Inflammatory macrophage (primary cell): ENCODE data around the gene MYO5B.
"Not testable (repeated sequence)": the region's sequence is repeated elsewhere in the genome, so short reads cannot be mapped to it uniquely, and the experiment has no call there.

Source experiments
- DNase-seq, 2 donors: peaks; one replicate each; pipeline ENCODE4 v3.0.0-alpha.2; 2020 to 2022

The MYO5B gene

DNA sequence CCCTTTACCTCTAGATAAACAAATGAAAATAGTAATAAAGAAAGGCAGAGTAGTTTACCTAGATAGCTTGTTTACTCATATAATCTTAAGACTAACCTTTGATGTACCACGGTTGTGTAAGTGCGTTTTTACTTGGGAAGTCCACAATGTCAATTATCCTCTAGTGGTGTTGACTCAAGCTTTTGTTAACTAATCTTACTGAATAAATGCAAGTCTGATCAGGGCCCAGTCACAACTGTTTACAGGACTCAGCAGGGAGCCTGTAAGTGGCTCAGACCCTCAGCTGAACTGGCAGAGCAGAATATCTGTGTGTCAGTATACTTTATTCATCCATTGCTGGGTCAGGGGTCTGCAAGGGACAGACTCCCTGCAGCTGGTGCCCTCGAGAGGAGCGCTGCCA lies 283.5 kb downstream of the MYO5B start:
- DNase-seq, result no peak

DNA sequence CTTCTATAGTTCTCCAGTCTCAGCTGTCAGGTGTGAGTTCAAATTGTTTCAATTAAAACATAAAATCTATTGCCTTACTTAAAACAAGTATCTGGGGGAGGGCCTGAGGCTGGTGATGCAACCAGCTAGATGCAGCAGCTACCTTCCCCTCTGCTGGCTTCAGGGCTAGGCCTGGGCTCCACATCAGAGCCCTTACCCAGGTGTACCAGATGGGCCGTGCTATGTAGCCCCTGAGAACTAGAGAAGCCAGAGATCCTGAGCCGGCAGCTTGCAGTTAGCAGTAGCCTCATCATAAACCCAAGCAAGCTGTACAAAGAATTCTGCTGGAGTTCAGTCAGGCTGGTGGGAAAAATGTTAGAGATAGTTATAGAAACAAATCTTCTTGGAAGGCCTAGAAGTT lies 284.0 kb downstream of the MYO5B start:
- DNase-seq, result no peak

DNA sequence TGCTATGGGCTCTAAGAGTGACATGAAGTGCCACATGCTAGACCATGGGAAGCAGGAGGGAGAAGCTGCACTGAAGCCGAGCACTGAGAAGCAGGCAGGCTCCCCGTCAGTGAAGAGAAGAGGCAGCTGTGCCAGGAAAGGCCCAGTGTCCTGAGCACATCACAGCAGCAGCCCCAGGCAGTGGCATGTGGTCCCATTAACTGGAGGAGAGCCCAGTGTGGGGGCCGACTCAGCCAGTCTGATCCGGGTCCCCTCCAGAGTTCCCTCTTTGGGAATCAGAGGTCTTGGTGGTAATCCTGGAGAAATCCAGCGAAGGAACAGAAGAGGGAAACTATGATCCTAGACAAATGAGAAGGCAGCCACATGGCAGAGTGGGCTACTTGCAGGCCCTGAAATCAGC lies 284.9 kb downstream of the MYO5B start:
- no peak for DNase-seq

DNA sequence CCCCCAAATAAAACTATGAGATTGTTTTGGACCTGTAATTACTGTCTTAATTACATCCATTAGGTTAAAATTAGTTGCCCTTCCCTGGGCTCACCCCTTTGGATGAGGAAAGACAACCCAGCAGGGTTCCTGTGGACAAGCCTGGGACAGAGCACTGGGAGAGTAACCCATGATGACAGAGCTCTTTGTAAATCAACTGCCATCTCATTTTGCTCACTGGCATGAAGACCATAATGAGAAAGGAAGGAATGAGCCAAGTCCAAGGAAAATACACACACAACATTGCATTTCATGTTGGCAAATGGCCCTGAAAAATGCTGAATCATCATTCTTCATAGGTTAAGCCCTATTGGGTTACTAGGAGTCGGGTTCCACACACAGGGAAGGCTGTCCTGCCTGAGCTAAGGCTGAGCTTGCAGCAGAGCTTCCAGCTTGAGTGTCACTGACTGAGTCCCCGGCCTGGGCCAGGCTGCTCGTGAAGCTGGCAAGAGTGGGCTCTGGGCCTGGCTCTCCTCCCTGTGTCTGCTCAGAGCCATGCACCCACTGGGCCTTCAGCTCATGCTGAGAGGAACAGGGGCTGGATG lies 287.5 kb downstream of the MYO5B start:
- DNase-seq, result no peak

DNA sequence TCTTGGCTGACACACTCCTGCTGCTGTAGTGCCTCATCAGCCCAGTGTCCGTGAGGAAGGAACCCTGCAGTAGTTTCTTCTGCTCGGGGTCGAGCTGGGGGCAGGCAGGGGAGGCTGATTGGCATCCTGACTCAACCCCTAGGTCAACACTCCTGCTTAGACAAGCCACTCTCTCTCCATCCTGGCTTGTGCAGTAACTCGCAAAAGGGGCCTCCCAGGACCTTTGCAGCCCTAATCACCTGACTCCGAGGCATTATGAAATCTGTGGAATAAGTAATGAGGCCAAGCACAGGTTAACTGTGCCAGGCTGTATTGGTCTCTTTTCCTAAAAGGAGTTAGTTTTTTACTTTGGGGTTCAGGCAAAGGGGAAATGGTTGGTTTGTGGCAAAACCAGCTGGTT lies 289.2 kb downstream of the MYO5B start:
- DNase-seq, result no peak

DNA sequence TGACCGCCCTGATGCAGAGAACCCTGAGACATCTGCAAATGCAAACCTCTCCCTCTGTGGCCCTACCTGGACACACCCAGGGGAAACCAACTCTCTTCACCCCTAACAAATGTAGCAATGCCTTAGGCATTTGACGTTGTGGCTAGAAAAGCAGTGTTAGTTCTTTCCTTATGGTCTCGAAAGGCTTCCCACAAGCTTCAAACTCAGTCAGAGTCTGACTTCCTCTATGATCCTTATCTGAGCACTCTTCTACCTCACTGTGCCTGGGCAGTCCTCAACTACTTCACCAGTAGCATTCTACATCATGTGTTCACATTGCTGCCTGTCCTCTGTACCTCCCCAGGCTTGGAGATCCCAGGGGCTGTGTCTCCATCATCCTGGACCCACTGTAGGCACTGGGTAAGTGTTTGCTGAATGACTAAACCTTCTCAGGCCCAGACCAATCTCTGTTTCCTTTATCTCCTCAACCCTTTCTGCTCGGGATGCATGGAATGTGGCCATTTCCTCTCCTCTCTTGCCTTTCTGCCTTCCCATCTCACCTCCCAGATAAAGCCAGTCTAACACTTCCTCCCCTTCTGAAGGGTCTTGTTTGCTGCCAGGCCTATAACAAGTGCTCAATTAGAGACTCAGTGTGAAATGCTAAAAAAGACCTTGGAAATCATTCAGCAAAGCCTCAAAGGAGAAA lies 289.9 kb downstream of the MYO5B start:
- DNase-seq, result no peak

DNA sequence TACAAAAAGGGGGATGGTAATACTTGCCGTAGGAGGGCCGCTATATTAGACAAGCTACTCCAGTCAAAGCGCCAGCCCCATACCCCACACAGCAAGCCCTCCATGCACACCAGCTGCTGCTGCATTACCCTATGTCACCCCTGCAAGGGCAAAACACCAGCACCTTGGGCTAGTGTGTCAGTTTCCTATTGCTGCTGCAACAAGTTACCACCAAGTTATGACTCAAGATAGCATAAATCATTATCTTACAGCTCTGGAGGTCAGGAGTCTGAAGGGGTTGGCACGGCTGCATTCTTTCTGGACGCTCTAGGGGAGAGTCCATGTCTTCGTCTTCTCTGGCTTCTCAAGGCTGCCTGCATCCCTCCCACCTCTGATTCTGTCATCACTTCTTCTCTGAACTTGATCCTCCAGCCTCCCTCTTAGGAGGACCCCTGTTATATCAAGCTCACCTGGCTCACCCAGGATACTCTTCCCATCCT lies 293.0 kb downstream of the MYO5B start:
- no peak for DNase-seq

DNA sequence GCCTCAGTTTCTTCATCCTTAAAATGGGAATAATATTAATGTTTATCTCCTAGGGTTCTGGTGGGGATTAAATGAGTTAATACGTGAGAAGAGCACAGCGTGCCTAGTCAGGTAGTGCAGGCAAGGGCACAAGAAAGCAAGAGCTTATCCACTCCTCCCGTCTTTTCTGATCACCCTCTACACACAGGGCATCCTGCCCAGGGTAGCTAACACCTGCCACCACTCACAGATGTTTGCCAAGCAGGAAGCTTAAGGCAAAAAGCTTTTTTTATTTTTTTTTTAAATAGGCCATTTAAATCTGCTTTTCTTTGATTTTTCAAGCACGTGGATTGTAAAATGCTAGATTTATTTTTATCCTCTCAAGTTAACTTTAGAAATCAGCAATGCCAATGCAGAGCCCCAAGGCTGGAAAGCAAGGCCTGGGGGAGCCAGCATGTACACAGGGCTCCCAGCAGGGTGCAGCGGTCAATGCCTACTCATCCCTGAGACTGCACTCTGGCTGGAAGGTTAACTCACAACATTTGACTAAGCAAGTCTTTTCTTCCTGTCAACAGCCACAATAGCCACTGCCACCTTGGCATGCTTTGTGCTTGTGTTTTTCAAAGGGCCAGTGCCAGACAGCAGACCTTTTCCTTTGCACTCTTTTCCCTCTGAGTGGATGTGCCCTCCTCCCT lies 295.2 kb downstream of the MYO5B start:
- DNase-seq, result no peak

DNA sequence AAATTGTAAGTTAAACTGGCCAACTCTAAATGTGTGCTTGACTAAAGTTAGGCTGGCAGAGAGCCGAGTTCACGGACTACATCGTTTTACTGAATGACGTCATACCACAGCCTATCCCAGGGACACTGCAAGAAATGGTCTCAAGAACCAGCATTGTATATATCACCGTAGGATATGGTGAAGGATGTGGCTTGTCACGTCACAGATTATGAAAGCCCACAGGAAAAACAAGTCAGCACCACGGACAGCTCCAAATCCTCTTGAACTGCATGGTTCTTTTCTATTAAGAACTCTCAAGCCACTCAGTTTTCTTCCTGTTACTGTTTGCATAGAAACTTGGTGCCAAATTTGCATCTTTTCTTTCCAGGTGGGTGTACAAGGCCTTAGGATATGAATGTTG lies 296.5 kb downstream of the MYO5B start:
- peak; percentile 56 to 62 for DNase-seq

DNA sequence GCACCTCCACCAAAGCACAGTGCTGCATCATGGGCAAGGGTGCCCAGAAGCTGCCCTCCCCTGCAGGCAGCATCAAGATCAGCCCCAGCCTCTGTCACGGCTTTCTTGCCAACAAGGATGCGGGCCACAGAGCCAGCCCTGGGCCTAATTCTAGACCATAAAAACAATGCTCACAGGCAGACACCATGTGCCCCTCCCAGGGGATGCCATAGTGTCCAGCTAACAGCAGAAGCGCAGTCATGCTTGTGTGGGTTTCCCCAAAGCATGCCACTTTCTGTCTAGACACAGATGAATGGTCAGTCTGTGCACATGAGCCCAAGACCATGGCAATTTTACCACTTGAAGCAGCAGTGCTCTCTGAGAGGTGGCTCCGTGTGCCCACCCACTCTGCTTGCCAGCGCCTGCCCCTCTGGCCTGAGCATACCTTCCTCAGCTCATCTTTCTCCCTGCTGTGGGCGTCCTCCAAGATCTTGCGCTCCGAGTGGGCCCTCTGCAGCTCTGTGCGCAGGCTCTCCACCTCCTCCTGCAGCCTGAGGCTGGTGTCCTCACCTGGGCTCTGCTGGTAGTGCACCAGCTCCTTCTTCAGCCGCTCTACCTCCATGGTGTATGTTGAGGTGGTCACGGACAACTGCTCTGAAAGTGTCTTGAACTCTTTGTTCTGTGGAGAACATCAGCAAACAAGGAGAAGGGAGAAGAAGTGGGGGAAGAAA lies 300.3 kb downstream of the MYO5B start:
- no peak for DNase-seq

DNA sequence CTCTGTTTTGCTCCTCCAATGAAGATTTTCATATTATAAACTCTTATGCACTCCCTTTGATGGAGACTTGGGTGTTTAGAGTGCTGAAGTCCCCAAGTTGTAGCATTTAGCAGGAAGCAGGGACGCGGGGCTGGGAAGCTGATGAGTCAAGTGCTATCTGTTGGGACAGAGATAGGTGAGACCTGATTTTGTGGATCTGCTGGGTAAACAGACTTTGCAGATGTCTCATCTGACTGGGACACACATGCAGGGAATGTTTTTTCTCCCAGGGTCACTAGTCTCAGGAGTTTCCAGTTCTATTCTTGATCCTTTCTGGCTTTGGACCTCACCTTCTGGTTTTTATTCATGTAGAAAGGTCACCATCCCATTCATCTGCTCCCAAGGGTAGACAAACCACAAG lies 301.9 kb downstream of the MYO5B start:
- no peak for DNase-seq

DNA sequence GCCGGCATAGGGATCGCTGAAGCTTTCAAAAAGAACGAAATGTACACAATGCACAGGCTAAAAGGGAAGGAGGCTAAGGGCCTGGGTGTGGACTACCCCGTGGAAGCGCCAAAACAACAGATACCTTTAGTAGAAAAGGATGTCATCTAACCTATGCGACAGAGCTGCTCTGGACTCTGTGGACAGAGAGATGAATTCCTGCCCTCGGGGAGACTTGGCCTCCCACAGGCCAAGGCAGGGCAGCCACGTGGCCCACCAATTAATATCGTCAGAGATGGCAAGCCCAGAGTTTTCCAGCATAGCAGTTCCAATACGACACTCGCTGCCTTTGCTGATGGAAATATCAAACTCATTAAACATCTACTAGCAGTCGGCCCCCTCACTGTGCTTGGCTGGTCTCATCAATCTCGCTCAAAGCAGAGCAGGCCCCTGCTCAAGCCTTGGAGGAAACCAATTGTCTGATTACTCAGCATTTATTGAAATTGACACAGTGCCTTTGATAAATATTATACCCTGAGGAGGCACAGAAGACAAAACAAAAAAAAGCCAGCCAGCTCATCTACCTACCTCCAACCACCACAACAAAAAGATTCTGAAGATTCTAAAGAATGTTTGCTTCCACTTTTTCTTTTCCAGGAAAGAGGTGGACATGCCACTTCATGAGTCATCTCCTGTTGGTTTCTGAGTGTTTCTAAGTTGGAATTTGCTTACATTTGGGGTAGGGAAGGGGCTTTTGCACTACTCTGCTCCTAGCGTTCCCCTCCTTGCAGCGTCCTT lies 302.6 kb downstream of the MYO5B start:
- no peak for DNase-seq

DNA sequence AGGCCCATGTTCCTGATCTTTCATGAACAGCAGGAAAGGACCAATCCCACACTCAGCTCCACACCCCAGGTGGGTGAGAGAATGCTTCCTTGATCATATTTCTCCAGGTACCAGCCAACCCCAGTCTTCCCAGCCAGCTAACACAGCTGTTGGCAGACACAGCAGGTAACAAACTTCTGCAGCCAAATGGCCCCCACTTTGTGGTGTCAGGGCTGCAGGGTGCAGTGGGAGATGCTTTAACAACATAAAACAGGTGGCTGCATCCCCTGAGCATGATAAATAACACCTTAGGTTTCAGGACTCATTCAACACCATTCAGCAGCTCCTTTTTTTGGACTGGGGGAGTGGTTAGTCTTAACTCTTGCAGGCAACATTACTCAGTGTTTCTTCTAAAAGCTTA lies 304.9 kb downstream of the MYO5B start:
- no peak for DNase-seq

DNA sequence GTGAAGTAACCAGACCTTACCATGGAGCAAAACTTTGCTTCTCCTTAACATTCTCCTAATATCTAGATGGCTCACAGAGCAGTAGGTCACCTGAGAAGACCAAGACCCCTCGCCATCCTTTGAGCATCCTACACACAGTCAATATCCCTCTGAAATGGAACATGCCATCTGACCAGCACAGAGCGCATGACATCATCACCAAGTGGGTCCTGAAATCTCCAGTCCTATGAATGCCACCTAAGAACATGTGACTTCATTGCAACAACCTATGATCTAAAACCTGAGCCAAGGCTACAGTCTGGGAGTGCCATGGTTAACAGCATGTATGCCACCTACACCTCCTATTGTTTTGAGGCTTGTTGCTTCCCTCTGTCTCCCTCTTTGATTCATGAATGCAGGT lies 305.4 kb downstream of the MYO5B start:
- DNase-seq, result not testable (repeated sequence)

DNA sequence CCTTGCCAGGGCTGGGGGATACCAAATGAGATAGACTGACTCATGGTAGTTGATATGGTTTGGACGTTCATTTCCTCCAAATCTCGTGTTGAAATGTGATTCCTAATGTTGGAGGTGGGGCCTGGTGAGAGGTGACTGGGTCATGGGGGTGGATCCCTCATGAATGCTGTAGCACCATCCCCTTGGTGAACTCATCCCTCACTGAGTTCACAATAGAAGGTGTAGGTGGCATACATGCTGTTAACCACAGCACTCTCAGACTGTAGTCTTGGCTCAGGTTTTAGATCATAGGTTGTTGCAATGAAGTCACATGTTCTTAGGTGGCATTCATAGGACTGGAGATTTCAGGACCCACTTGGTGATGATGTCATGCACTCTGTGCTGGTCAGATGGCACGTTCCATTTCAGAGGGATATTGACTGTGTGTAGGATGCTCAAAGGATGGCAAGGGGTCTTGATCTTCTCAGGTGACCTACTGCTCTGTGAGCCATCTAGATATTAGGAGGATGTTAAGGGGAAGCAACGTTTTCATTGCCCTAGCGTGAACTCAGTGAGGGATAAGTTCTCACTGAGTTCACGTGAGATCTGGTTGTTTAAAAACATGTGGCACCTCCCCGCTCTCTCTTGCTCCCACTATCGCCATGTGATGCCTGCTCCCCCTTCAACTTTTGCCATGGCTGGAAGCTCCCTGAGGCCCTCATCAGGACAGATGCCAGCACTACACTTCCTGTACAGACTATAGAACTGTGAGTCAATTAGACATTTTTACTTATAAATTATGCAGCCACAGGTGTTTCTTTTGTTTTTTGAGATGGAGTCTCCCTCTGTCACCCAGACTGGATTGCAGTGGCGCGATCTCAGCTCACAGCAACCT lies 307.8 kb downstream of the MYO5B start:
- no peak for DNase-seq

DNA sequence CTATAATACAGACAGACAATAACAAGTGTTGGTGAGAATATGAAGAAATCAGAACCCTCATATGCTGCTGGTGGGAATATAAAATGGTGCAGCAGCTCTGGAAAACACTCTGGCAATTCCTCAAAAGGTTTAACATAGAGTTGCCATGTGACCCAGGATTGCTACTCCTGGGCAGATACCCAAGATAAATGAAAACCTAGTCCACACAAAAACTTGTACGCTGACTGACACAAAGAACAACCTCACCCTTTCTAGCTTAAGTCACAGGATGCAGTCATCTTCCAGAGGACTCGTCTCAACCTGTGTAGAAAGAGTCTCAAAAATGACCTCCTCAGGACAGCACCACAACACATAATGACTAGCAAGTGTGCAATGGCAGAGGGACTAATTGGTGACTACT lies 310.0 kb downstream of the MYO5B start:
- DNase-seq, result no peak

DNA sequence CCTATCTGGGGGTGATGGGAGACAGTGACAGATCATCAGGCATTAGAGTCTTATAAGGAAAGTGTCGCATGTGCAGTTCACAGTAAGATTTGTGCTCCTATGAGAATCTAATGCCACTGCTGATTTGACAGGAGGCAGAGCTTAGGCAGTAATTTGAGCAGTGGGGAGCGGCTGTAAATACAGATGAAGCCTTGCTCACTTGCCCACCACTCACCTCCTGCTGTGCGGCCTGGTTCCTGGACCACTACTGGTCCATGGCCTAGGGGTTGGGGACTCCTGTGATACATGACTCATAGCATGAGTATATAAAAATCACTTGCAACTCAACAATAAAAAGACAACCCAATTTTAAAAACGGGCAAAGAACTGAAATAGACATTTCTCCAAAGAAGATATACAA lies 310.5 kb downstream of the MYO5B start:
- DNase-seq, result no peak

DNA sequence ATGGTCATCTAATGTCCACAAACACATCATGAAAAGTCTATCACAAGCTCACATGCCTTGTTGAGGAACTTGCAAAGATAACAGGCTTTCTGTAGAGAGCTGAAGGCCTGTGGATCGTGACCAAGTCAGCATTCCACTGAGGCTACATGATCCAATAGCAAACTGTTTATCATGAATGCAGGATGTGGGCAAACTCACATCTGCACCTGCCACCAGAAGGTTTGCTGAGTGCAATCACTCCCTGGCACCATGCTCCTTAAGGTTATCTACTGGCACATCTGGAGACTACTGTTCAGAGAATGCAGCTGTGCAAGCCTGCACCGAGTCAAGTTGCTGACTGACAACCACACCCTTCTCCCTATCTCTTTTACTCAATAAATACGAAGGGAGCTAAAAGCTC lies 314.3 kb downstream of the MYO5B start:
- no peak for DNase-seq

DNA sequence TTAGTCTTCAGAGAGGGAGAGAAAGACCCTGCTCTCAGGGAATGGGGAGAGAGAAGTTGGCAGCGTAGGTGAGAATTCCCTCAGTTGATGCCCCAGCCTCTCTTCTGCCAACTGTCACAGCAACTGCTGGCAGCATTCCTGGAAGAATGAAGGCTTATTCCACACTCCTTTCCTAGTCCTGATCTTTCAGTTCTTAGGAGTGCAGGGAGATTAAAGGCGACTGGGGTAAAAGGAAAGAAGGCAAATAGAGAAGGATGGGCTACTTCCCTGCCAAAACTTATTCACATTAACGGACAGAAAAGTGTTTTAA lies 315.7 kb downstream of the MYO5B start:
- DNase-seq, result no peak

DNA sequence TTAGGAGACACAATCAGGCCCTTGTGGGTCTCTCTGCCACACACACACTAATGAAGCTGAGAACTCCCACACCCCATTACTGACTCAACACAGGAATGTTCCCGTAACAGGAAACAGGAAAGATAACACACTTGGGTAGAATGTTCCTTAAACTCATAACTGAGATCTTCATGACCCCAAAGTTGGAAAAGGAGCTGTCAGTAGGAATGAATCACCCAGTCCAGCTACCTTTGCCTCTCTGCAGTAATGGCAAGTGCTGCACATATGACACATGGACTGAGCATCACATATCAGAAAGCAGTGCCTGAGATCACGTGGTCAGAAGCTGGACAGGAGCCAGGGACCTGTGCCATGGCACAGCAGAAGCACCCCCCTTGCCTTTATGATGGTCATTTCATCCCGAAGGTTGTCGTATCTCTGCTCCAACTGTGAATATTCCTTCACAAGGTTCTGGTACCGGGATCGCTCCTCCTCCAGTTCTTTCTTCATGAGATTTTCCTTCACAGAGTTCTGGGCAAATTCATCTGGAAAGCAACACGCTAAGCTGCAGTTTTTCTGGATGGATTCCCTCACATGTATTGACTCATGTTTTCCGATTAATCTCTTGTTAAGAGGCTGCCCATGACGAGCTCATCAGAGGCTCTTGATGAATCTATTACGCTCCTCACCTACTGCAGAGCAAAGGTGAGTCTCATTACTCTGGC lies 316.2 kb downstream of the MYO5B start:
- DNase-seq, result no peak

DNA sequence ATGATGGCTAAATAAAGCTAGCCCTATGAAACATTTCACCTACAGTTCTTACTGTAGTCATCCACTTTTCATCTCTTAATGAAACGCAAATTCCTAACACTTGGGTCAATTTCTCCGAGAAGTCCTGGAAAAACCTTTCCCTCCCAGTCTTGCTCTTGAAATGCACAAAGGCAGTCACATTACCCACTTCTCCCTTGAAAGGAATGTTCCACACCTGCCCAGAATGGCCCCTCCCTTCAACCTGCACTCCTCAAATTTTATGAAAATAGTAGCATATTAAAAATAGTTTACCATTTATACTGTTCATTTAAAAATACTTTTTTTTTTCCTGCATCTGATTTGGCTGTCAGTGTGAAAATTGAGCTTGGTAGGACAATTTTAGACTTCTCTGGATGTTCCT lies 316.9 kb downstream of the MYO5B start:
- no peak for DNase-seq
